HG03457 (cell line): Measurements from ENCODE around the gene IRF4.
"Not testable (repeated sequence)": the region's sequence is repeated elsewhere in the genome, so short reads cannot be mapped to it uniquely, and the experiment has no call there.

ENCODE experiments used
- ATAC-seq: cut with Tn5 transposase; IDR thresholded peaks from one replicate; pipeline ENCODE4 v1.9.1; 2021; ENCODE audit warnings: moderate number of reproducible peaks; ENCODE audit not compliant: unreplicated experiment

IRF4 gene

GRCh38 chr6:412146-412886 is 20.8 kb downstream of the IRF4 start:
- ATAC-seq = no peak

DNA sequence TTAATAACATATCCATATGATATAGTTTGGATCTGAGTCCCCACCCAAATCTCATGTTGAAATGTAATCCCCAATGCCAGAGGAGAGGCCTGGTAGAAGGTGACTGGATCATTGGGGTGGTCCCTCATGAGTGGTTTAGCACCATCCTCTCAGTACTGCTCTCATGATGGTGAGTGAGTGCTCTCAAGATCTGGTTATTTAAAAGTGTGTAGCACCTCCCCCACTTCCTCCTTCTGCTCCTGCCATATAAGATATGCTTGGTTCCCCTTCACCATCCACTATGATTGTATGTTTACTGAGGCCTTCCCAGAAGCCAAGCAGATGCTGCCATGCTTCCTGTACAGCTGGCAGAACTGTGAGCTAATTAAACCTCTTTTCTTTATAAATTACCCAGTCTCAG is 22.9 kb downstream of the IRF4 start:
- no peak for ATAC-seq

DNA sequence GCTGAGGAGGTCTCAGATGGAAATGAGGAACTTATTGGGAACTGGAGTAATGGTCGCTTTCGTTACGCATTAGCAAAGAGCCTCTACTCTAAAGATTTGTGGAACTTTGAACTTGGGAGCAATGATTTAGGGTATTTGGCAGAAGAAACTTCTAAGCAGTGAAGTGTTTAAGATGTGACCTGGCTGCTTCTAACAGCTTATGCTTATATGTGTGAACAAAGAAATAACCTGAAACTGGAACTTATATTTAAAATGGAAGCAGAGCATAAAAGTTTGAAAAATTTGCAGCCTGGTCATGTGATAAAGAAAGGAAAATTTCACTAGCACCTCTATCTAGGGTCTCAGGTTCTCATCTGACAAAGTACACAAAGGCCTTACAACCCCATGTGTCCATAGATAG is 23.5 kb downstream of the IRF4 start:
- no peak for ATAC-seq

DNA sequence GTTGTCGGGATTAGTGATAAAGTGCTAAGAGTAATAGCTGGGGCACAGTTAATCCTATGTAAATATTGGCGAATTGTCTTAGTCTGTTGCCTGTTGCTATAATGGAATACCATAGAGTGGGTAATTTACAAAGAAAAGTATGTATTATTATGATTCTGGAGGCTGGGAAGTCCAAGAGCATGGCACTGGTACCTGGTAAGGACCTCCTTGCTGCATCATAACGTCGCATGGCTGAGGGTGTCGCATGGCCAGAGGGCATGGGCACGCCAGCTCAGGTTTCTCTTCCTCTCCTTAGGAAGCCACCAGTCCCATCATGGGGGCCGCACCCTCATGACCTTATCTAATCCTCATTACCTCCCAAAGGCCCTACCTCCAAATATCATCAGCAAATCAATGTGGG is 29.7 kb downstream of the IRF4 start:
- ATAC-seq = no peak

GRCh38 chr6:422433-423054 is 31.0 kb downstream of the IRF4 start:
- ATAC-seq = no peak

GRCh38 chr6:423055-423798 is 31.7 kb downstream of the IRF4 start:
- ATAC-seq = no peak

- ATAC-seq = no peak
Observed at GRCh38 chr6:423799-424345, 32.3 kb downstream of the IRF4 start.

DNA sequence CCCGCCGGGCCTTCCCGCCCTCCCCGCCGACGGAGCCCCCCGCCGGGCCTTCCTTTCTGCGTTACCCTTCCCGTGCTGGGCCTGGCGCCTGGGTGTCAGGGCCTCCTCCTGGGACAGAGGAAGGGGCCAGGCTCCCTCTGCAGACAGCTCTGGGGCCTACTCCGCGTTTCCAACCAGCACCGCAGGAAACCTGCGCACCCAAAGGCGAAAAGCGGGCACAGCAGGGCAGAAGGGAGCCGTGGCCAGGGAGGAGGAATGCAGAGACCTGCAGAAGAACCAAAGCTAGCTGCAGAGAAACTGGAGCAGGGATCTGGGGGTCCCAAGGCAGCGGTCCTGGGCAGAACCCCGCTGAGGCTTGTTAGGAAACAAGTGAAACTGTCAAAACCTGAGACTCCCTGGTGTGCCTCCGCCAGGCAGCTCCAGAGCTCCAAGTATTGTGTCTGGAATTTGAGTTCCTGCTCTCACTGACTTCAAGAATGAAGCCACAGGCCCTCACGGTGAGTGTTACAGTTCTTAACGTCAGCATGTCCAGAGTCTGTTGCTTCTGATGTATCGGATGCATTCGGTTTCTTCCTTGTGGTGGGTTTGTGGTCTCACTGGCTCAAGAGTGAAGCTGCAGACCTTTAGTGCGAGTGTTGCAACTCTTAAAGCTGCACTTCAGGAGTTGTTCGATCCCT is 33.3 kb downstream of the IRF4 start:
- ATAC-seq = no peak

DNA sequence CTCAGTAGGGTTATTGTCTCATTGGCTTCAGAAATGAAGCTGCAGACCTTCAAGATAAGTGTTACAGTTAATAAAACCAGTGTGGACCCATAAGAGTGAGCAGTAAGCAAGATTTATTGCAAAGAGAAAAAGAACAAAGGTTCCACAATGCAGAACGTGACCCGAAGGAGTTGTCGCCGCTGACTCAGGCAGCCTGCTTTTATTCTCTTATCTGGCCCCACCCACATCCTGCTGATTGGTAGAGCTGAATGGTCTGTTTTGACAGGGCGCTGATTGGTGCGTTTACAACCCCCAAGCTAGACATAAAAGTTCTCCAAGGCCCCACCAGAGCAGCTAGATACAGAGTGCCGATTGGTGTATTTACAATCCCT is 33.9 kb downstream of the IRF4 start:
- ATAC-seq = not testable (repeated sequence)

DNA sequence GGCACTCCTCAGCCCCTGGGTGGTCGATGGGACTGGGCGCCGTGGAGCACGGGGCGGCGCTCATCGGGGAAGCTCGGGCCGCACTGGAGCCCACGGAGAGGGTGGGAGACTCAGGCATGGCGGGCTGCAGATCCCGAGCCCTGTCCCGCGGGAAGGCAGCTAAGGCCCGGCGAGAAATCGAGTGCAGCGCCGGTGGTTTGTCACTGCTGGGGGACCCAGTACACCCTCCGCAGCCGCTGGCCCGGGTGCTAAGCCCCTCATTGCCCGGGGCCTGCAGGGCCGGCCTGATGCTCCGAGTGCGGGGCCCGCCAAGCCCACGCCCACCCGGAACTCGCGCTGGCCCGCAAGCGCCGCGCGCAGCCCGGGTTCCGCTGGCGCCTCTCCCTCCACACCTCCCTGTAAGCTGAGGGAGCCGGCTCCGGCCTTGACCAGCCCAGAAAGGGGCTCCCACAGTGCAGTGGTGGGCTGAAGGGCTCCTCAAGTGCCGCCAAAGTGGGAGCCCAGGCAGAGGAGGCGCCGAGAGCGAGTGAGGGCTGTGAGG is 34.7 kb downstream of the IRF4 start:
- ATAC-seq = not testable (repeated sequence)

DNA sequence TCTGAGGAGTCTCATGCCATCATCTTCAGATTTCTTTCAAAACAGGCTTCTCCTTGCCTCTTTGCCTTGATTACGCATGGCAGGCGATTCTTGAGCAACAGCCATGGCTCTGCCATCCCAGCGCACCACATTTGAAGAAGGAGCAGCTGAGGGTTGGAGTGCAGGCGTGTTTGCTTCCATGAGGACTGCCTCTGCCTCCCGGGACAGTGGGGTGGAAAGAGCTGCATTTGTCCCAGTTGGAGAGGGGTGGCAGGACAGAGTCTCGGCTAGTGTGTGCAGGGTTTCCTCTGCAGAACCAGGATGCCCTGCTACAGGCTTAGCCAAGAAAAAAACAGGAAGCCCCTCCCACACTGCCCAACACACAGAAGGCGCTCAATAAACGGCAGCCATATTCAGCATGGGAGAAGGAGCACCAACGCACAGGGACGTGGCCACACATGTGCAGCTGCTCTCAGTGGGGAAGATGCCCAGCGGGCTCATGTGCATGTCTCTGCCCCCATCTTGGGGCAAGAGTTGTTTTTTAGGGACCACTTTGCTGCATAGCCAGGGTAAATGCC is 36.6 kb downstream of the IRF4 start:
- ATAC-seq = no peak

- ATAC-seq = no peak
Observed at GRCh38 chr6:429515-430121, 38.1 kb downstream of the IRF4 start.

- ATAC-seq = no peak
Observed at GRCh38 chr6:431504-431903, 40.0 kb downstream of the IRF4 start.

- no peak for ATAC-seq
Observed at GRCh38 chr6:431986-432385, 40.4 kb downstream of the IRF4 start.

DNA sequence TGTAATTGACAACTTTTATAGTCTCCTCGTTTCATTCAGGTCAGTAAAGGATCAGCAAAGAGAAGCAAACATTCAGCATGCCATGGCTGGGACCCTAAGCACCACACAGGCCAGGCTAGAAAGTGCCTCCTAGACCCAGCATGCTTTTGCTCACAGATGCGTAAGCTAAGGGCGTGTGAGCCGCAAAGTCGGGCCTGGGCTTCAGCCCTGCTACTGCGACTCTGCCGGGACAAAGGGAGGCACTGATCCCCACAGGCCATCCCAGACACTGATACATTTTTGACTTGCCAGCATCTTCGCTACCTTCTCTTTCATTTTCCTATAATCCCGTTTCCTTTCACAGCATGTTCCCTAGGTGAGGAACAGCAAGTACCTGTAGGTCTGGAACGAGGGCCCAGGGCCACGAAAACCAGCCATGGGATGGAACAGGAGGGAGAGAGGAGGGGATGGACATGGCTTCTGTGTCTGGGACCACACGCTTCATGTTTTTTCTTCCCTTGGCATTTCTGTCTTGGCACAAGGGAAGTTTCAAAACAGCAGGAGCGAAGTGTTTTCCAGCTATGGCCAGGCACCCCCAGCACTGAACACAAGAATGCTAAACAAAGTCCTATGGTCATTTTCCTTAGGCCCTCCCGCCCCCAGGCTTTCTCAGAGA is 42.6 kb downstream of the IRF4 start:
- no peak for ATAC-seq

- no peak for ATAC-seq
Observed at GRCh38 chr6:435441-436307, 44.1 kb downstream of the IRF4 start.

DNA sequence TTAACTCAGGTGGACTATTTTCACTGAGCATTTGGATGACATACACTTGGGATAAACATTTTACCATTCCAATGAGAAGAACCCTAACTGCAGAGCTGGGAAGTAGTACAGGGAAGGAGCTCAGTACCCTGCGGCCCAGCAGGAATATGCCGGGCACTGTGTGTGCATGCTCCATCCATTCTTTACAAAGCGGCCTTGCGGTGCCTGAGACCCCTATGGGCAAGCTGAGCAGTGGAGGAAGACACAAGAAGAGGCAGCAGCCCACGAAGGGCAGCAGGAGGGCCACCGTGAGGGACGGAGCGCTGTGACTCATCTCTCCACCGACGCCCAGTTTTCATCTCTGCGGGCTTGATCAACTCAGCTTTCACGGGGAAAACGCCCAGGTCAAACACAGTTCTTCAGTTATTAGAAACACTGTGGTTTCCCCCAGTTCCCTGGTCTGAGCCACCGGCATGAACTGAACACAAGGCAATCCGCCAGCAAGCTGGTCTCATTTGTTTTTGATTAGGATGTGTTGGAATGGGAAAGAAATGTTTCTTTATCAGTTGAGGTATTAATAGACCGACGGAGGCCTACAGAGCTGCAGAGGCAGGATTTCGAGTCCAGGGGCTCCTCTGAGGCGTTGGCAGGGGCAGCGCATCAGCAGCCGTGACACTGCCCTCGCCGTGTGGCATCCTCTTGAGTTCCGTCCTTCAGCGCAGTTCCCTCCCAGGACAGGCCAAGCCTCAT is 44.9 kb downstream of the IRF4 start:
- ATAC-seq = no peak

GRCh38 chr6:437037-437392 is 45.5 kb downstream of the IRF4 start:
- no peak for ATAC-seq
